Caco-2 (cell line): ENCODE results near the gene SLC1A7. TPM values are rescaled to one million over a fixed set of nuclear protein-coding genes. Genes with fewer than 3 reads are reported as not detected.

ENCODE experiments used
- BruUV-seq: library from RNA; stranded (reverse); fragments of 400-500 nt; replicated peaks from 2 replicates; lab custom pipeline; 2021; lab: Mats Ljungman, UMichigan
- CTCF ChIA-PET: fragments of 300-600 bp; sonication (Branson Sonifier 250); formaldehyde crosslinking; loops from one replicate; lab custom pipeline; 2022; ENCODE audit warnings: antibody characterized with exemption; lab: Charles Lee
- POLR2A ChIA-PET: fragments of 300-600 bp; sonication (Branson Sonifier 250); formaldehyde crosslinking; loops from one replicate; lab custom pipeline; 2022; ENCODE audit warnings: antibody characterized with exemption; lab: Charles Lee
- DNase-seq, 2 experiments: peaks; one replicate each; pipeline versions ENCODE4 v3.0.0 to v3.0.0-alpha.2; 2020 to 2022
- H3K27me3 ChIP-seq: replicated peaks from 2 replicates; pipeline ENCODE4 v1.6.0; 2011; ENCODE audit warnings: low read length; ENCODE audit not compliant: control insufficient read depth, insufficient read depth
- H3K36me3 ChIP-seq: 2 replicates; pipeline ENCODE4 v1.5.1; 2011; ENCODE audit warnings: low read length; ENCODE audit not compliant: control insufficient read depth, insufficient read depth
- H3K4me1 ChIP-seq: fragments of 250-450 bp; sonication (Bioruptor Pico); 2 replicates; pipeline ENCODE4 v1.5.1; 2020; ENCODE audit warnings: mild to moderate bottlenecking
- H3K4me3 ChIP-seq: 2 replicates; pipeline ENCODE4 v1.5.1; 2011; ENCODE audit warnings: low read depth, mild to moderate bottlenecking, control low read depth, low read length
- H3K9me3 ChIP-seq: fragments of 250-450 bp; sonication (Bioruptor Pico); 2 replicates; pipeline ENCODE4 v1.5.1; 2020; ENCODE audit warnings: mild to moderate bottlenecking, moderate library complexity
- H3K27ac Mint-ChIP-seq: one replicate; pipeline ENCODE4 v1.8.0; 2022; ENCODE audit warnings: mixed read lengths; ENCODE audit not compliant: unreplicated experiment
- H3K27me3 Mint-ChIP-seq: one replicate; pipeline ENCODE4 v1.8.0; 2022; ENCODE audit warnings: mixed read lengths; ENCODE audit not compliant: insufficient read depth, unreplicated experiment
- H3K36me3 Mint-ChIP-seq: one replicate; pipeline ENCODE4 v1.8.0; 2022; ENCODE audit warnings: mild to moderate bottlenecking, mixed read lengths; ENCODE audit not compliant: insufficient read depth, unreplicated experiment
- H3K4me1 Mint-ChIP-seq: one replicate; pipeline ENCODE4 v1.8.0; 2022; ENCODE audit warnings: low read depth, mixed read lengths; ENCODE audit not compliant: unreplicated experiment
- H3K4me3 Mint-ChIP-seq: one replicate; pipeline ENCODE4 v1.8.0; 2022; ENCODE audit warnings: mild to moderate bottlenecking, moderate library complexity, mixed read lengths; ENCODE audit not compliant: unreplicated experiment
- H3K9me3 Mint-ChIP-seq: one replicate; pipeline ENCODE4 v1.8.0; 2022; ENCODE audit warnings: mixed read lengths; ENCODE audit not compliant: unreplicated experiment
- intact Hi-C: fragments of 100-400 bp; cut with micrococcal nuclease; formaldehyde crosslinking; loops from one replicate; pipeline ENCODE4 v1.10.0; 2022; ENCODE audit not compliant: unreplicated experiment
- total RNA-seq: library from RNA; stranded (reverse); gene quantifications from 2 replicates; pipeline ENCODE4 v1.2.3, GENCODE V29; 2022
- TF ChIP-seq, protein P1 (sequence below), 2 experiments: fragments of 200-600 bp in 1 of 2; IDR thresholded peaks; 1 replicate in 1 of 2; 2 replicates in 1 of 2; pipeline versions ENCODE4 v1.5.1 to v1.8.0; 2011 to 2022; ENCODE audit warnings: antibody characterized with exemption in 1 of 2, control low read depth in 1 of 2, inconsistent platforms in 1 of 2, low read depth in 1 of 2, low read length in 1 of 2, mild to moderate bottlenecking in 1 of 2, moderate library complexity in 1 of 2; ENCODE audit not compliant: insufficient read depth in 1 of 2, severe bottlenecking in 1 of 2, unreplicated experiment in 1 of 2

Gene SLC1A7
- total RNA-seq, 1 experiment from 2014 or later, result not detected

GRCh38 chr1:53182111-53182593, 39.7 kb upstream of the SLC1A7 start:
- Histone ChIP-seq H3K9me3 (no peaks in the 10 kb centered on the region), H3K4me3 (no peak overlapping the region), H3K36me3 (no peaks in the 10 kb centered on the region), H3K27me3 (no peaks in the 10 kb centered on the region), H3K4me1 (peaks cover 33% of the 10 kb centered on the region)
- peak; percentile 71 to 77 for DNase-seq
- ChIA-PET CTCF (interaction anchor here (0.6 kb wide), 1 partner anchor 140 kb away, joined by 3 read pairs; no protein-coding TSS in a partner anchor), POLR2A (no interaction called here)
- H3K27me3 Mint-ChIP-seq, result no peaks in the 10 kb centered on the region
- intact Hi-C loops, result loop anchor here (2.0 to 5.0 kb wide), 5 partner anchors 15 to 475 kb away; partner anchors contain the start of genes CPT2 and SCP2
- no peaks in the 10 kb centered on the region for H3K9me3 Mint-ChIP-seq
- TF ChIP-seq, protein P1, sequence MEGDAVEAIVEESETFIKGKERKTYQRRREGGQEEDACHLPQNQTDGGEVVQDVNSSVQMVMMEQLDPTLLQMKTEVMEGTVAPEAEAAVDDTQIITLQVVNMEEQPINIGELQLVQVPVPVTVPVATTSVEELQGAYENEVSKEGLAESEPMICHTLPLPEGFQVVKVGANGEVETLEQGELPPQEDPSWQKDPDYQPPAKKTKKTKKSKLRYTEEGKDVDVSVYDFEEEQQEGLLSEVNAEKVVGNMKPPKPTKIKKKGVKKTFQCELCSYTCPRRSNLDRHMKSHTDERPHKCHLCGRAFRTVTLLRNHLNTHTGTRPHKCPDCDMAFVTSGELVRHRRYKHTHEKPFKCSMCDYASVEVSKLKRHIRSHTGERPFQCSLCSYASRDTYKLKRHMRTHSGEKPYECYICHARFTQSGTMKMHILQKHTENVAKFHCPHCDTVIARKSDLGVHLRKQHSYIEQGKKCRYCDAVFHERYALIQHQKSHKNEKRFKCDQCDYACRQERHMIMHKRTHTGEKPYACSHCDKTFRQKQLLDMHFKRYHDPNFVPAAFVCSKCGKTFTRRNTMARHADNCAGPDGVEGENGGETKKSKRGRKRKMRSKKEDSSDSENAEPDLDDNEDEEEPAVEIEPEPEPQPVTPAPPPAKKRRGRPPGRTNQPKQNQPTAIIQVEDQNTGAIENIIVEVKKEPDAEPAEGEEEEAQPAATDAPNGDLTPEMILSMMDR (IDR thresholded peaks at IDR 0.05; ENCODE audit: insufficient read depth in 1 of 2, low read depth in 1 of 2, low read length in 1 of 2, severe bottlenecking in 1 of 2, unreplicated experiment in 1 of 2), result peak; percentile 49 to 64
- H3K4me1 Mint-ChIP-seq, result no peaks in the 10 kb centered on the region
- no peaks in the 10 kb centered on the region for H3K36me3 Mint-ChIP-seq
- no peak overlapping the region for H3K4me3 Mint-ChIP-seq
- BruUV-seq, result no TSS peak
- no peak overlapping the region for H3K27ac Mint-ChIP-seq

GRCh38 chr1:53180951-53181350, 38.5 kb upstream of the SLC1A7 start:
- Histone ChIP-seq H3K4me1 (peaks cover 33% of the 10 kb centered on the region), H3K4me3 (no peak overlapping the region), H3K27me3 (no peaks in the 10 kb centered on the region), H3K36me3 (no peaks in the 10 kb centered on the region), H3K9me3 (no peaks in the 10 kb centered on the region)
- DNase-seq, result no peak
- ChIA-PET CTCF (no interaction called here), POLR2A (interaction anchor here (0.6 kb wide), 1 partner anchor 149 kb away, joined by 3 read pairs; no protein-coding TSS in a partner anchor)
- Mint-ChIP-seq H3K9me3 (no peaks in the 10 kb centered on the region), H3K27ac (no peak overlapping the region), H3K4me1 (peaks cover 7% of the 10 kb centered on the region), H3K36me3 (no peaks in the 10 kb centered on the region), H3K27me3 (no peaks in the 10 kb centered on the region), H3K4me3 (no peak overlapping the region)
- BruUV-seq, result no TSS peak
- intact Hi-C loops, result loop anchor here (5.0 kb wide), 4 partner anchors 59 to 474 kb away; partner anchors contain the start of gene SCP2
- TF ChIP-seq, protein P1 (IDR thresholded peaks at IDR 0.05; ENCODE audit: insufficient read depth in 1 of 2, low read depth in 1 of 2, low read length in 1 of 2, severe bottlenecking in 1 of 2, unreplicated experiment in 1 of 2), result no peak

GRCh38 chr1:53180226-53180625, 37.8 kb upstream of the SLC1A7 start:
- no peaks in the 10 kb centered on the region for H3K27me3 Mint-ChIP-seq
- Histone ChIP-seq H3K9me3 (no peaks in the 10 kb centered on the region), H3K27me3 (no peaks in the 10 kb centered on the region), H3K4me3 (no peak overlapping the region), H3K36me3 (no peaks in the 10 kb centered on the region), H3K4me1 (peaks cover 30% of the 10 kb centered on the region)
- DNase-seq, result no peak
- POLR2A ChIA-PET, result no interaction called here
- H3K9me3 Mint-ChIP-seq, result no peaks in the 10 kb centered on the region
- CTCF ChIA-PET, result no interaction called here
- H3K27ac Mint-ChIP-seq, result no peak overlapping the region
- H3K4me3 Mint-ChIP-seq, result no peak overlapping the region
- peaks cover 11% of the 10 kb centered on the region for H3K4me1 Mint-ChIP-seq
- TF ChIP-seq, protein P1 (IDR thresholded peaks at IDR 0.05; ENCODE audit: insufficient read depth in 1 of 2, low read depth in 1 of 2, low read length in 1 of 2, severe bottlenecking in 1 of 2, unreplicated experiment in 1 of 2), result no peak
- no peaks in the 10 kb centered on the region for H3K36me3 Mint-ChIP-seq
- BruUV-seq, result no TSS peak
- intact Hi-C loops, result loop anchor here (5.0 kb wide), 4 partner anchors 58 to 473 kb away; partner anchors contain the start of gene SCP2
